Ascending aorta (tissue), 2 donors: Measurements from ENCODE around the gene FBXL13. TPM values are rescaled to one million over a fixed set of nuclear protein-coding genes. Genes with fewer than 3 reads are reported as not detected.
"Not testable (repeated sequence)": the region's sequence is repeated elsewhere in the genome, so short reads cannot be mapped to it uniquely, and the experiment has no call there.

Experiments used
- DNase-seq, 2 donors: peaks; one replicate each; pipeline ENCODE4 v3.0.0-alpha.2; 2019; ENCODE audit warnings: low spot score in 2 of 2
- H3K27ac ChIP-seq, 2 donors: fragments of 200-600 bp; sonication (generic); one replicate each; pipeline ENCODE4 v1.5.1; 2016 to 2017; ENCODE audit warnings: mild to moderate bottlenecking in 1 of 2
- H3K27me3 ChIP-seq: fragments of 200-600 bp; sonication (generic); one replicate; pipeline ENCODE4 v1.5.1; 2017
- H3K36me3 ChIP-seq, 2 donors: fragments of 200-600 bp; sonication (generic); one replicate each; pipeline ENCODE4 v1.5.1; 2016
- H3K4me1 ChIP-seq, 2 donors: fragments of 200-600 bp; sonication (generic); one replicate each; pipeline ENCODE4 v1.5.1; 2016 to 2017; ENCODE audit warnings: mild to moderate bottlenecking in 1 of 2
- H3K4me3 ChIP-seq, 2 donors: fragments of 200-600 bp; sonication (generic); one replicate each; pipeline ENCODE4 v1.5.1; 2016 to 2017; ENCODE audit warnings: mild to moderate bottlenecking in 1 of 2
- H3K9me3 ChIP-seq, 2 donors: fragments of 200-600 bp; sonication (generic); one replicate each; pipeline ENCODE4 v1.5.1; 2016
- CTCF ChIP-seq, 3 experiments: fragments of 200-600 bp in 2 of 3; fragments of 450-650 bp in 1 of 3; sonication (generic) in 2 of 3; IDR thresholded peaks; one replicate each; pipeline ENCODE4 v1.5.1; 2016 to 2019; ENCODE audit warnings: antibody characterized with exemption in 3 of 3, mild to moderate bottlenecking in 1 of 3, moderate library complexity in 1 of 3
- intact Hi-C: fragments of 100-400 bp; cut with DNase I; formaldehyde crosslinking; loops from one replicate; pipeline ENCODE4 v1.15.1; 2023
- total RNA-seq: library from RNA; depleted of rRNA; stranded (reverse); fragments of >200 nt; gene quantifications from one replicate; pipeline ENCODE4 v1.1.0, GENCODE V29; 2016

FBXL13 gene
- total RNA-seq, 1 donor from 2014 or later: 0.75 TPM

- no peaks in the 10 kb centered on the region for H3K27me3 ChIP-seq
- peaks cover 0 to 4% of the 10 kb centered on the region in 2 donors for H3K4me1 ChIP-seq
- no peak overlapping the region for H3K4me3 ChIP-seq
- H3K36me3 ChIP-seq: no peaks in the 10 kb centered on the region
- TF ChIP-seq CTCF (IDR thresholded peaks at IDR 0.05): no peak
- peaks cover 0 to 10% of the 10 kb centered on the region in 2 donors for H3K9me3 ChIP-seq
- DNase-seq: no peak
- no peak overlapping the region for H3K27ac ChIP-seq
- intact Hi-C loops: no loop called here
Measured at GRCh38 chr7:102975854-102976253, 98.7 kb downstream of the FBXL13 start.

DNA sequence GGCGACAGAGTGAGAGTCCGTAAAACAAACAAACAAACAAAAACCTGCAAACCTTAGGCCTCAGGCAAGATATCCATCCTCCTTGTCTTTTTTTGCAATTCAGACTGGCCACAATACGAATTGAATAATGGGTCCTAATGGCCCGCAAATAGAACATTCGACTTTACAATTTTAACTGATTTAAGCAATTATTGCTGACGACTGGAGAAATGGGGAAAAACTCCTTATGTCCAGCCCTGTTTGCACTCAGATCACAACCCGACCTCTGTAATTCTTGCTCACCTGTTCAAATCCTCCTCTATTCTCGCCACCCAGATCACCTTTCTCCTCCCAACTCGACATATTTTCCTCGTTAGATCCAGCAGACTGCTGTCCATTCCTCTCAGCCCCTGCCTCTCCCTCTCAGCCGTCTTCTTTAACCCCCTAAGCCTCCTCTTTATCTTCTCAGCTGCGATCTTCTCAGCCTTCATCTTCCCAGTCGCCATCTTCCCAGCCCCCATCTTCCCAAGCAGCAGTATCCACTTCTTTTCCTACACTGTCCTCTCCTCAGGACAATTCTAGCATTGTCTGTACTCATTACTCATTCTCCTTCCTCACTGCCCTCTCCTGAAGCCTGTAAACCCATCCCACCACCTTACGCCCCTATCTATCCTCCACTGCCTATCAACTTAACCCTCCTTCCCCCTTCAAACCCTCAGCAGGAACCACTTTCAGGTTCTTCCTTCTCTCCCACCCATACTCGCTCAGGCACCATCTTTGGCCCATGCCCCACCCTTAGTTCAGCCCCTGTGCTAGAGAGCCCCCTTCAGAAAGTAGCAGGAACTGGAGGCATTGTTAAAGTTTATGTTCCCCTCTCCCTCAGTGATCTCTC is 100.0 kb downstream of the FBXL13 start:
- Histone ChIP-seq H3K27ac (no peak overlapping the region), H3K36me3 (no peaks in the 10 kb centered on the region), H3K27me3 (no peaks in the 10 kb centered on the region), H3K4me1 (peaks cover 0 to 4% of the 10 kb centered on the region in 2 donors), H3K4me3 (no peak overlapping the region), H3K9me3 (peaks cover 0 to 2% of the 10 kb centered on the region in 2 donors)
- no peak for DNase-seq
- TF ChIP-seq CTCF (IDR thresholded peaks at IDR 0.05): no peak
- intact Hi-C loops: no loop called here

- DNase-seq: peak in 1 of 2 donors; percentile 72
- no peak for TF ChIP-seq CTCF (IDR thresholded peaks at IDR 0.05)
- H3K36me3 ChIP-seq: no peaks in the 10 kb centered on the region
- no peak overlapping the region for H3K4me3 ChIP-seq
- intact Hi-C loops: no loop called here
- H3K27ac ChIP-seq: peak overlapping the region; percentile 25 to 59
- no peaks in the 10 kb centered on the region for H3K9me3 ChIP-seq
- peaks cover 0 to 4% of the 10 kb centered on the region in 2 donors for H3K4me1 ChIP-seq
- H3K27me3 ChIP-seq: no peaks in the 10 kb centered on the region
Measured at GRCh38 chr7:102973096-102973802, 101.3 kb downstream of the FBXL13 start.

- intact Hi-C loops: no loop called here
- no peaks in the 10 kb centered on the region for H3K4me1 ChIP-seq
Measured at GRCh38 chr7:102967798-102968197, 106.8 kb downstream of the FBXL13 start.

DNA sequence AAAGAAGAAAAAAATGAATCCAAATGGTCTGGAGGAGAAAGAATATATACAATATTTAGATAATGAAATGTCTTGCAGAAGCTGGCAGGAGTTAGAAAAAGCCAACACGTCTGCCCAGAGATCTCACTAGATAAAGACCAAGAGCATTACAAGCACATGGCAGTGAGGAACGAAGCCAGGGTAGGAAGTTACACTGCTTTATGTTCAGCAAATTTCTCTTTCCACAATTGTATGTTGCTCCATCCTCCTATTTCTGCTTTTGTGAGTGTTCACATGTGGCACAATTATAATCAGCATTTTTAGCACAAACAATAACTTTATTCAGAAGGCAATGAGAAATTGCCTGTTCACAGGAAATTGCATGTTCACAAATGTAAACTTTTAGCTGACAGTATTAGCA is 108.1 kb downstream of the FBXL13 start:
- DNase-seq: no peak
- Histone ChIP-seq H3K4me1 (no peaks in the 10 kb centered on the region), H3K36me3 (no peaks in the 10 kb centered on the region), H3K9me3 (no peaks in the 10 kb centered on the region), H3K27me3 (no peaks in the 10 kb centered on the region), H3K4me3 (no peak overlapping the region), H3K27ac (no peak overlapping the region)
- intact Hi-C loops: no loop called here
- no peak for TF ChIP-seq CTCF (IDR thresholded peaks at IDR 0.05)

More at GRCh38 chr7:102967798-102968197, 106.8 kb downstream of the FBXL13 start:
- no peaks in the 10 kb centered on the region for H3K27me3 ChIP-seq
- H3K27ac ChIP-seq: no peak overlapping the region
- TF ChIP-seq CTCF (IDR thresholded peaks at IDR 0.05): no peak
- H3K36me3 ChIP-seq: no peaks in the 10 kb centered on the region
- DNase-seq: no peak
- no peak overlapping the region for H3K4me3 ChIP-seq
- H3K9me3 ChIP-seq: no peaks in the 10 kb centered on the region

GRCh38 chr7:102961993-102962392 is 112.6 kb downstream of the FBXL13 start:
- H3K36me3 ChIP-seq, H3K4me3 ChIP-seq, H3K9me3 ChIP-seq, DNase-seq, H3K27ac ChIP-seq, H3K4me1 ChIP-seq, intact Hi-C loops, H3K27me3 ChIP-seq: not testable (repeated sequence)

- H3K9me3 ChIP-seq, H3K4me3 ChIP-seq, H3K4me1 ChIP-seq, intact Hi-C loops, H3K36me3 ChIP-seq, DNase-seq, H3K27ac ChIP-seq, H3K27me3 ChIP-seq: not testable (repeated sequence)
Measured at GRCh38 chr7:102958004-102958403, 116.6 kb downstream of the FBXL13 start.

- DNase-seq, H3K4me3 ChIP-seq, intact Hi-C loops, H3K27me3 ChIP-seq, H3K27ac ChIP-seq, H3K36me3 ChIP-seq, H3K9me3 ChIP-seq, H3K4me1 ChIP-seq: not testable (repeated sequence)
Measured at GRCh38 chr7:102954359-102954758, 120.2 kb downstream of the FBXL13 start.
